ENCODE data around the gene AK8.

The AK8 gene

GRCh38 chr9:132828201-132828770 is 49.8 kb downstream of the AK8 start:
- no peak overlapping the region for H3K4me3 ChIP-seq (ENCODE audit: low read depth, low read length)
- no peak for DNase-seq (ENCODE audit: low read depth, low spot score)
- in situ Hi-C loops (cut with HindIII; ENCODE audit: low sequenced_read_pairs), result no loop called here
- no peak for TF ChIP-seq CTCF (IDR thresholded peaks at IDR 0.05; ENCODE audit: low read depth, low read length)

GRCh38 chr9:132827366-132827765 is 50.7 kb downstream of the AK8 start:
- in situ Hi-C loops (cut with HindIII; ENCODE audit: low sequenced_read_pairs), result no loop called here
- DNase-seq (ENCODE audit: low read depth, low spot score), result no peak
- TF ChIP-seq CTCF (IDR thresholded peaks at IDR 0.05; ENCODE audit: low read depth, low read length), result no peak
- H3K4me3 ChIP-seq (ENCODE audit: low read depth, low read length), result no peak overlapping the region

- no peak for DNase-seq (ENCODE audit: low read depth, low spot score)
- H3K4me3 ChIP-seq (ENCODE audit: low read depth, low read length), result no peak overlapping the region
- in situ Hi-C loops (cut with HindIII; ENCODE audit: low sequenced_read_pairs), result no loop called here
- TF ChIP-seq CTCF (IDR thresholded peaks at IDR 0.05; ENCODE audit: low read depth, low read length), result no peak
Observed at GRCh38 chr9:132826621-132827365, 51.3 kb downstream of the AK8 start.

- in situ Hi-C loops (cut with HindIII; ENCODE audit: low sequenced_read_pairs), result no loop called here
- DNase-seq (ENCODE audit: low read depth, low spot score), result no peak
- no peak for TF ChIP-seq CTCF (IDR thresholded peaks at IDR 0.05; ENCODE audit: low read depth, low read length)
- H3K4me3 ChIP-seq (ENCODE audit: low read depth, low read length), result no peak overlapping the region
Observed at GRCh38 chr9:132826131-132826530, 52.0 kb downstream of the AK8 start.

- in situ Hi-C loops (cut with HindIII; ENCODE audit: low sequenced_read_pairs), result no loop called here
- TF ChIP-seq CTCF (IDR thresholded peaks at IDR 0.05; ENCODE audit: low read depth, low read length), result no peak
- no peak overlapping the region for H3K4me3 ChIP-seq (ENCODE audit: low read depth, low read length)
Observed at GRCh38 chr9:132825430-132825829, 52.7 kb downstream of the AK8 start.

GRCh38 chr9:132824951-132825350 is 53.1 kb downstream of the AK8 start:
- in situ Hi-C loops (cut with HindIII; ENCODE audit: low sequenced_read_pairs), result no loop called here
- no peak for TF ChIP-seq CTCF (IDR thresholded peaks at IDR 0.05; ENCODE audit: low read depth, low read length)
- no peak for DNase-seq (ENCODE audit: low read depth, low spot score)

More at GRCh38 chr9:132825430-132825829, 52.7 kb downstream of the AK8 start:
- DNase-seq (ENCODE audit: low read depth, low spot score), result no peak

More at GRCh38 chr9:132824951-132825350, 53.1 kb downstream of the AK8 start:
- H3K4me3 ChIP-seq (ENCODE audit: low read depth, low read length), result no peak overlapping the region

All from astrocyte of the spinal cord (primary cell).